ENCODE measurements around the gene ADORA2A.

- TF ChIP-seq CHD2 (IDR thresholded peaks at IDR 0.05; ENCODE audit: borderline replicate concordance, low read depth, low read length) (no peak), CTCF (IDR thresholded peaks at IDR 0.05 in 2 of 3, conservative IDR thresholded peaks at IDR 0.05 in 1 of 3; ENCODE audit: control insufficient read depth in 2 of 3, extremely low read depth in 1 of 3, insufficient read depth in 1 of 3, low read depth in 3 of 3, low read length in 3 of 3) (no peak)
Measured at GRCh38 chr22:24390576-24390975, 36.8 kb upstream of the ADORA2A start.
